ENCODE results near the gene FFAR4.

GRCh38 chr10:93596539-93596938, 30.1 kb downstream of the FFAR4 start:
- TF ChIP-seq POLR2A (IDR thresholded peaks at IDR 0.05; ENCODE audit: low read length) (no peak), GATA1 (IDR thresholded peaks at IDR 0.05; ENCODE audit: low read depth, low read length) (no peak)
